HPDE6-E6E7 (cell line): ENCODE measurements around the gene HSD11B2.
"Not testable (repeated sequence)": the region's sequence is repeated elsewhere in the genome, so short reads cannot be mapped to it uniquely, and the experiment has no call there.

ENCODE experiments used
- DNase-seq: peaks from one replicate; pipeline ENCODE4 v3.0.0; 2011; ENCODE audit warnings: missing footprints; ENCODE audit errors: extremely low spot score

HSD11B2 gene

DNA sequence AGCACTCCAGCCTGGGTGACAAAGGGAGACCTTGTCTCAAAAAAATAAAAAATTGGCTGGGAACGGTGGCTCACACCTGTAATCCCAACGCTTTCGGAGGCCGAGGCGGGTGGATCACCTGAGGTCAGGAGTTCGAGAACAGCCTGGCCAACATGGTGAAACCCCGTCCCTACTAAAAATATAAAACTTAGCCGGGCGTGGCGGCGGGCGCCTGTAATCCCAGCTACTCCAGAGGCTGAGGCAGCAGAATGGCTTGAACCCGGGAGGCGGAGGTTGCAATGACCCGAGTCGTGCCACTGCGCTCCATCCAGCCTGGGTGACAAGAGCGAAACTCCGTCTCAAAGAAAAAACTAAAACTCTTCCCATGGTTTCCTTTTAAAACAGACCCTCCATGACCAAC, 15.5 kb upstream of the HSD11B2 start:
- DNase-seq = not testable (repeated sequence)

GRCh38 chr16:67415872-67416793, 14.8 kb upstream of the HSD11B2 start, which contains the start of gene ZDHHC1:
Gene ZDHHC1 (minus strand): TSS chr16:67416477. CDS start chr16:67407775, 8,702 bp downstream.
- DNase-seq = peak; percentile 81

DNA sequence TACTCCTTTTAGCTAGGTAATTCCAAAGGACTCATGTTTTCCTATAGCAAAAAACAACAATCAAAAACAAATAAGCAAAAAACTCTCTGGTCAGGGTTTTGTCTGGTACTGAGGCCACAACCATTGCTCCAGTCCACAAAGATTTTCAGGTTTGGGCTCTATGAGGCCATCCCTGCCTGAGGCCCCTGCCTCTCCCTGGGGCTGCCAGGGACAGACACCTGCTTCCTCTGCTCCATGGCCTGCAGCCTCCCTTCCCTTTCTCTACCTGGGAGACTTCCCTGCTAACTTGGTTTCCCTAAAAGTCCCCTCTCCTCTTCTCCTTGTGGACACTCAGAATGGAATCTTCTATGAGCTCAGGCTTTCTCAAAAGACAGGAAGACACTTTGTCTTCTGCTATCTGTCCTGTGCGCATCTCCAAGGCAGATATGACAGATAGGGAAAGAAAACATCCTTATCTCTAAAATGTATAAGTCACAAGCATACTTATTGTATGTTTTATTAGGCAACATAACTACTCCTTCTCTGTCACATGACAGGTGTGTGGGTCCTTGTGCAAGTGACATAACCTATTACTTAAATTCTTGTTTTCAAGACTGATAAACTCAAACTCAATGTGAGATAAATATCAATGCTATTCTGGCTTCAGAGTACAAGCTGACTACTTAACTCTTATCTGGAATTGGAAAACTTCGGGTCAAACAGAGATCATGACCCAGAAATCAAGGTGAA, 13.4 kb upstream of the HSD11B2 start:
- no peak for DNase-seq

DNA sequence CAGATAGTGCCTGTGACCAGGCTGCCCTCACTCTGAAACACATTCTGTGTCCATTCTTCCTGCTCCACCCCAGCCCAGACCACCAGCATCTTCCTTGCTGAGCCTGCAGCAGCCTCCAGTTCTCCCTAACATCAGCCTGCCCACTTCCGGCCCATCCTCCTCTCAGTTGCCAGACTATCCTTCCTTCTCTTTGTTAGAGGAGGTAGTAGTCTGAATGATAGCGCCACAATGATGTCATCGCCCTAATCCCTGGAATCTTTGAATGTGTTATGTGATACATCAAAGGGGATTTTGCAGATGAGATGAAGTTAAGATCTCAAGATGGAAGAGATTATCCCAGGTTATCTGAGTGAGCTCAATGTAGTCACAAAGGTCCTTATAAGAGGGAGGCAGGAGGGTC, 11.4 kb upstream of the HSD11B2 start:
- DNase-seq = no peak

DNA sequence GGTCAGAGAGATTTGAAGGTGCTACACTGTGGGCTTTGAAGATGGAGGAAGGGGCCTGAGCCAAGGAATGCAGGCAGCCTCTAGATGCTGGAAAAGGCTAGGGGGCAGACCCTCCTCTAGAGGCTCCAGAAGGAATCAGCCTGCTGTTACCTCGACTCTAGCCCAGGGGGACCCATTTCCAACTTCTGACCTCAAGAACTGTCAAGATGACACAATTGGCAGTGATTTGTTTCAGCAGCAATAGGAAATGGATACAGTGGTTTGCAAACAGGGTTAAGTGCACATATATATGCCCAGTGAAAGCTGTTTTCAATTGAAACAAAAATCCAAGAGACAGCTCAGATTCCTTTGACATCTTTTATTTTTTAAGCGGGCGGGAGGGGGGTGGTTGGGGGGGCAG, 11.0 kb upstream of the HSD11B2 start:
- DNase-seq = no peak

- DNase-seq = no peak
Observed at GRCh38 chr16:67421030-67421429, 9.9 kb upstream of the HSD11B2 start.

DNA sequence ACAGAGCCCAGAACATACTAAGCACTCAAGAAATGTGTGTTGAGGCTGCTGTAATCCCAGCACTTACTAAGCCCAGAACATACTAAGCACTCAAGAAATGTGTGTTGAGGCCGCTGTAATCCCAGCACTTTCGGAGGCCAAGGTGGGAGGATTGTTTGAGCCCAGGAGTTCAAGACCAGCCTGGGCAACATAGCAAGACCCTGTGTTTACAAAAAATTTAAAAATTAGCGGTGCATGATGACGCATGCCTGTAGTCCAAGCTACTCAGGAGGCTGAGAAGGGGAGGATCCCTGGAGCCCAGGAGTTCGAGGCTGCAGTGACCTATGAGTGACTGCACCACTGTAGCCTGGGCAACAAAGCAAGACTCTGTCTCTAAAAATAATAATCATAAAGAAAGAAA, 7.9 kb upstream of the HSD11B2 start:
- no peak for DNase-seq

GRCh38 chr16:67423611-67424260, 7.2 kb upstream of the HSD11B2 start:
- no peak for DNase-seq

- DNase-seq = no peak
Observed at GRCh38 chr16:67424261-67424615, 6.7 kb upstream of the HSD11B2 start.

DNA sequence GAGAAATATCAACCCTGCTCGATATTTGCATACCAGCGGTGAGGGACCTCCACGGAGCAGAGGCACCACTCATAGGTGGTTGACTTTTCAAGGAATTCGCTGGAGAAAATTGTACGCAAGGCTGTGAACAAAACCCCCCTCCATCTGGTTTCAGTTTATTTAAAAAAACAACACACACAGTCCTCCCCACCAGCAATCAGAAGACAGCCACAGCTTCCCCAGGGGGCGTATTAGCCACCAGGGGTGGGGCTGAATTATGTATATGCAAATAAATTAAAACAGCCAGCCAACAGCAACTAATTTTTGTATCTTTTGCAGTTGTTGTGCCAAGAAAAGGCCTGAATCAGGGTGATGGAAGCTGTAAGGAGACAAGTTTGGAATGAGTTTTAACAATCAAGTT, 5.9 kb upstream of the HSD11B2 start:
- DNase-seq = no peak

DNA sequence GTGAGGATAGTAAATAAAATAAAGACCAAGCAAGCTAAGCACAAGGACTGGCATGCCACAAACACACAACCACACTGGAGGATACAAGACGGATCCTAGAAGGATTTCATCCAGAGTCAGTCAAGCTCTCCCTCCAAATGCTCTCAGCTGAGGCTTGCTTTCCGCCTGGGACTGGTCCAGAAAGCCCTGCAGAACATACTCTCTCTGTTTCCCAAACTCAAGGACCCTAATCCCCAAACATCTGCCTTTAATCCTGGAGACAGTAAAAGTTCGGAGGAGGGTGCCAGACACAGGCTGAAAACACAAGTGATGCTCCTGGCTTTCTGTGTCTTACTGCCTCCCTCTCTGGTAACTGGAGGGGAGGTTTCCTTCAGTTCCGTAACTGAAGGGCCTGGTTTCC, 5.3 kb upstream of the HSD11B2 start:
- no peak for DNase-seq

DNA sequence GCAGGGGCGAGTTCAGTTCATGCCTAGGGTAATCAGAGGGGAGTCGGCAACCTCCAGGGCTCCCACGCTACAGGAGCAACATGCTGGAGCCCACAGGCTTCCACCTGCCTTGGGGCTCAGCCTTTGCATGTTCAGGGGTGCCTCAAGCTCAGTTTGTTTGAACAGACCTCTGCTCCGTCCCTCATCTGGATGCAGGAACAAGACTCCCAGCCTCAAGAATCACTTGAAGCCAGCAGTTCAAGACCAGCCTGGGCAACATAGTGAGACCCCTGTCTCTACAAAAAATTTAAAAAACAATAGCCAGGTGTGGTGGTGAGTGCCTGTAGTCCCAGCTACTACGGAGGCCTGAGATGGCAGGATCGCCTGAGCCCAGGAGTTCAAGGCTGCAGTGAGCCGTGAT, 4.9 kb upstream of the HSD11B2 start:
- no peak for DNase-seq

- no peak for DNase-seq
Observed at GRCh38 chr16:67426950-67427349, 4.0 kb upstream of the HSD11B2 start.

- peak; percentile 78 for DNase-seq
Observed at GRCh38 chr16:67428146-67428731, 2.7 kb upstream of the HSD11B2 start.

DNA sequence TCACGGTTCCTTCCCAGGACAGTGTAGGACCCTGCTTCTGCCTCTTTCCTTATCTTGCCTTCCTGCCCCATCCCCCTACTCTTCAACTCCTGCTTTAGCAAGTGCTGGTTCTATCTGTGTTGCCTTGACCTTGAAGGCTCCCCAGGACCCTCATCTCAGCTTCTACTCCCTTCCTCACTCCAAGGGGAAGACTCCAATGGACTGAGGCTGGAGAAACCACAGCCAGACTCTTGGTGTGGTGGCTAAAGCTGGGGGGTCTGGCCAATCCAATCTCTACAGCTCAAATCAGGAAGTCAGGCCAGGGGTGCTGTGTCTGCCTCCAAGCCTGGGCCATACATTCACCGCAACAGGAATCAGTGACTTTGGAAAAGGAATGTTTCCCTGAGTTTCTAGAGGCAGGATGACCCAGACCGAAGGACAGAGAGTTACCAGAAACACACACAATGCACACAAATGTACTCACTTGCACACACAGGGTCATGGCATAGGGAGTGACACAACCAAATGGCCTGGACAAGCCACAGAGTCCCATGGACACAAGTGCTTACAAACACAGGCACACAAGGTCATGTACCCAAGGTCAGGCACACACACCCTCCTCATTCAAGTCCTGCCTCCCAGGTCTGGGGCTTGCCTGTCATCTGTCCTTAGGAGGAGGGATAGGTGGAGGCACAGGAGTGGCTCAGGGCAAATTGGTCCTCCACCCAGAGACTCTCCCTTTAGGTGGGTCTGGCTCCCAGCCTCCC, 1.7 kb upstream of the HSD11B2 start:
- DNase-seq = no peak

GRCh38 chr16:67429799-67430503, 970 bp upstream of the HSD11B2 start:
- no peak for DNase-seq

DNA sequence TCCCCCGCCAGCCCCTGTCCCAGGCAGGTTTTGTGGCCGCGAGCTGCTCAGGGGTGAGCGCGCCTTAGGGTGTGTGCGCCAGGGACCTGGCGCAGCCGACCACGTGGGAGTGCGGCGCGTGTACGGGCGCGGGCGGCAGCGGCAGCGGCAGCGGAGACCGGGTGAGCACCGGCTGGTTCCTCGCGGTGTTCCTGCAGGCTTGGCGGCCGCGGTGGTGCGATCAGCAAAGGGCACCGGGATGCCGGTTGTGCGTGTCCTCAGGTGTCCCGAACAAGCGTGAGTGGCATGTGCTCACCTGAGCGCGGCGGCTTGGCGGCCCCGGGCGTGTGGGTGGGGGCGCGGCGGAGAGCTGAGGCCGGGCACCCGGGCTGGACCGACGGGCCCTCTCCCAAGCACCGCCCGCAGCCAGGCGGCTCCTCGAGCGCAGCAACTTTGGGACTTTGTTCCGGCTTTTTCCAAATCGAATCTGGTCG, 381 bp upstream of the HSD11B2 start:
- peak; percentile 48 for DNase-seq

- DNase-seq = no peak
Observed at GRCh38 chr16:67431775-67432505, 1.0 kb downstream of the HSD11B2 start.

- no peak for DNase-seq
Observed at GRCh38 chr16:67432506-67432890, 1.6 kb downstream of the HSD11B2 start.

- no peak for DNase-seq
Observed at GRCh38 chr16:67433131-67433719, 2.3 kb downstream of the HSD11B2 start.
